Measurements from ENCODE around the gene CNBD2. TPM values are rescaled to one million over a fixed set of nuclear protein-coding genes. Genes with fewer than 3 reads are reported as not detected.
"Not testable (repeated sequence)": the region's sequence is repeated elsewhere in the genome, so short reads cannot be mapped to it uniquely, and the experiment has no call there.

CNBD2 gene
- total and polyA plus RNA-seq, 12 donors: 2.1 to 18.0 (median 3.2) TPM

- DNase-seq: no peak
- Histone ChIP-seq H3K4me3 (no peak overlapping the region), H3K36me3 (no peaks in the 10 kb centered on the region), H3K9me3 (no peaks in the 10 kb centered on the region), H3K27ac (no peak overlapping the region), H3K4me1 (peaks cover 0 to 8% (median 0%) of the 10 kb centered on the region in 9 donors), H3K27me3 (no peaks in the 10 kb centered on the region)
- 33 to 35% methylated on average over 3 of the region's 3 CpGs for WGBS, 2 donors
- intact Hi-C loops (cut with DNase I): loop anchor here in 4 of 10 donors (5.0 to 10.0 kb wide), 5 partner anchors 74 to 454 kb away; no protein-coding TSS in a partner anchor
- TF ChIP-seq, protein P1, sequence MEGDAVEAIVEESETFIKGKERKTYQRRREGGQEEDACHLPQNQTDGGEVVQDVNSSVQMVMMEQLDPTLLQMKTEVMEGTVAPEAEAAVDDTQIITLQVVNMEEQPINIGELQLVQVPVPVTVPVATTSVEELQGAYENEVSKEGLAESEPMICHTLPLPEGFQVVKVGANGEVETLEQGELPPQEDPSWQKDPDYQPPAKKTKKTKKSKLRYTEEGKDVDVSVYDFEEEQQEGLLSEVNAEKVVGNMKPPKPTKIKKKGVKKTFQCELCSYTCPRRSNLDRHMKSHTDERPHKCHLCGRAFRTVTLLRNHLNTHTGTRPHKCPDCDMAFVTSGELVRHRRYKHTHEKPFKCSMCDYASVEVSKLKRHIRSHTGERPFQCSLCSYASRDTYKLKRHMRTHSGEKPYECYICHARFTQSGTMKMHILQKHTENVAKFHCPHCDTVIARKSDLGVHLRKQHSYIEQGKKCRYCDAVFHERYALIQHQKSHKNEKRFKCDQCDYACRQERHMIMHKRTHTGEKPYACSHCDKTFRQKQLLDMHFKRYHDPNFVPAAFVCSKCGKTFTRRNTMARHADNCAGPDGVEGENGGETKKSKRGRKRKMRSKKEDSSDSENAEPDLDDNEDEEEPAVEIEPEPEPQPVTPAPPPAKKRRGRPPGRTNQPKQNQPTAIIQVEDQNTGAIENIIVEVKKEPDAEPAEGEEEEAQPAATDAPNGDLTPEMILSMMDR (IDR thresholded peaks at IDR 0.05): peak in 7 of 9 donors; percentile 27 to 48 (median 40)
- no peak for ATAC-seq
Observed at GRCh38 chr20:35991142-35991771, 22.9 kb downstream of the CNBD2 start.

DNA sequence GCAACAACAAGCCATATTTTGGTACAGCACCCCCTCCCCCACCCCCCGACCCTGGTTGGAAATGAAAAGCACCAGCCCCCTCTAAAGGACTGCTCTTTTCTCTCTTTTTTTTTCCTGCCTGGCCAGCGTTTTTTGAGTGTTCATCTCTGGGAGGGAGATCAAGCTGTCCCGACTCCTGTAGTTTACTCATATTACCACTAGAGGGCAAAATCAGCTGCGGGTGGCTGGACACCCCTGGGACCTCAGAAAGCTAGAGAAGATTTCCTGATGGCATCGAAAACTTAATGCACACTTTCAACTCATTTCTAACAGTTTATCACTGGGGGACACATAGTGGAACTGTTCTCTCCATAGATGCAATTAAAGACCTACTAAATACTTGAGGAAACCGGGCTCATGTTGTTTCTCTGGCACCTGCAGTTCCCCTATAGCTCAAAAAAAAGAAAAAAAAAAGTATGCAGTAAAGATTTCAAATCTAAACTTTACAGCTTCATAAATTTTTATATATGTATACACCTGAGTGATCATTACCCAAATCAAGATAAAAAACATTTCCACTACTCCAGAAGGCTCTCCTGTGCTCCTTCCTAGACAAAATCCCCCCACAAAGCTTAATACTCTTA, 24.4 kb downstream of the CNBD2 start:
- TF ChIP-seq, protein P1 (IDR thresholded peaks at IDR 0.05): peak; percentile 63 to 84 (median 81)
- peak in 1 of 2 donors; percentile 35 for DNase-seq
- Histone ChIP-seq H3K9me3 (no peaks in the 10 kb centered on the region), H3K4me1 (peaks cover 0 to 8% (median 0%) of the 10 kb centered on the region in 9 donors), H3K27ac (no peak overlapping the region), H3K4me3 (peak overlapping the region in 1 of 10 donors; percentile 23), H3K36me3 (no peaks in the 10 kb centered on the region), H3K27me3 (no peaks in the 10 kb centered on the region)
- peak; percentile 69 to 83 (median 78) for ATAC-seq
- 2% methylated on average over 6 of the region's 6 CpGs for WGBS, 2 donors
- intact Hi-C loops (cut with DNase I): loop anchor here in 7 of 10 donors (2.0 to 10.0 kb wide), 8 partner anchors 72 to 452 kb away; no protein-coding TSS in a partner anchor

- no peaks in the 10 kb centered on the region for H3K36me3 ChIP-seq
- WGBS, 2 donors: 5 to 6% methylated on average over 6 of the region's 6 CpGs
- no peak overlapping the region for H3K4me3 ChIP-seq
- DNase-seq (peak; percentile 85 to 86), ATAC-seq (peak; percentile 91 to 96 (median 96))
- TF ChIP-seq, protein P1 (IDR thresholded peaks at IDR 0.05): peak; percentile 67 to 95 (median 93)
- no peaks in the 10 kb centered on the region for H3K27me3 ChIP-seq
- peaks cover 0 to 7% (median 0%) of the 10 kb centered on the region in 11 donors for H3K9me3 ChIP-seq
- peaks cover 0 to 8% (median 0%) of the 10 kb centered on the region in 9 donors for H3K4me1 ChIP-seq
- peak overlapping the region in 1 of 10 donors; percentile 12 for H3K27ac ChIP-seq
- intact Hi-C loops (cut with DNase I): loop anchor here in 9 of 10 donors (1.0 to 10.0 kb wide), 11 partner anchors 70 to 450 kb away; no protein-coding TSS in a partner anchor
Observed at GRCh38 chr20:35994994-35995453, 26.6 kb downstream of the CNBD2 start.

GRCh38 chr20:35996492-35996891, 28.1 kb downstream of the CNBD2 start:
- 94 to 99% methylated on average over 8 of the region's 8 CpGs for WGBS, 2 donors
- intact Hi-C loops (cut with DNase I): loop anchor here in 6 of 10 donors (5.0 to 10.0 kb wide), 6 partner anchors 68 to 448 kb away; no protein-coding TSS in a partner anchor
- not testable (repeated sequence) for H3K27me3 ChIP-seq, H3K27ac ChIP-seq, H3K4me3 ChIP-seq, ATAC-seq, H3K4me1 ChIP-seq, H3K36me3 ChIP-seq, DNase-seq
- H3K9me3 ChIP-seq: peaks cover 0 to 12% (median 0%) of the 10 kb centered on the region in 11 donors

- H3K4me1 ChIP-seq; H3K27me3 ChIP-seq; H3K4me3 ChIP-seq; ATAC-seq; H3K36me3 ChIP-seq; intact Hi-C loops (cut with DNase I); H3K27ac ChIP-seq; DNase-seq: not testable (repeated sequence)
- H3K9me3 ChIP-seq: peaks cover 0 to 21% (median 0%) of the 10 kb centered on the region in 11 donors
- 96 to 97% methylated on average over 15 to 23 of the region's 34 CpGs for WGBS, 2 donors
Observed at GRCh38 chr20:36001331-36001730, 32.9 kb downstream of the CNBD2 start.
